ENCODE measurements around the gene PCDH9.

DNA sequence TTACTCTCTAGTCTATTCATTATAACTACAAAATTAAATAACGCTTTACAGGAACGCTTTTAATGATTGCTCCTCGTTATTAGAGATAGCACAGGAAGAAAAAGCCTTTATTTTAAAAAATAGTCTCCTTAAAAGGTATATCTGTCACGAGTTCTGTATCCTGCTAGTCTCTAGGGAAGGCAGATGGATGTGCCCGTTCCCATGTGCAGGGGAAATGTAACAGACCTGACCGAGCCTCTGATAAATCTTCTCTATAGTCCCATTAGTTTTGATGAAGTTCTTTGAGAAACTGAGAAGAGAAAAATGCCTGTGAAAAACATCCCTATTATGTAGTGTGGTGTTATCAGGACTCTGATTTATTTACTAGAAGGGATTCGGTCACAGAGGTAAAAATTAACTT, 226.4 kb downstream of the PCDH9 start:
- TF ChIP-seq, protein P1, sequence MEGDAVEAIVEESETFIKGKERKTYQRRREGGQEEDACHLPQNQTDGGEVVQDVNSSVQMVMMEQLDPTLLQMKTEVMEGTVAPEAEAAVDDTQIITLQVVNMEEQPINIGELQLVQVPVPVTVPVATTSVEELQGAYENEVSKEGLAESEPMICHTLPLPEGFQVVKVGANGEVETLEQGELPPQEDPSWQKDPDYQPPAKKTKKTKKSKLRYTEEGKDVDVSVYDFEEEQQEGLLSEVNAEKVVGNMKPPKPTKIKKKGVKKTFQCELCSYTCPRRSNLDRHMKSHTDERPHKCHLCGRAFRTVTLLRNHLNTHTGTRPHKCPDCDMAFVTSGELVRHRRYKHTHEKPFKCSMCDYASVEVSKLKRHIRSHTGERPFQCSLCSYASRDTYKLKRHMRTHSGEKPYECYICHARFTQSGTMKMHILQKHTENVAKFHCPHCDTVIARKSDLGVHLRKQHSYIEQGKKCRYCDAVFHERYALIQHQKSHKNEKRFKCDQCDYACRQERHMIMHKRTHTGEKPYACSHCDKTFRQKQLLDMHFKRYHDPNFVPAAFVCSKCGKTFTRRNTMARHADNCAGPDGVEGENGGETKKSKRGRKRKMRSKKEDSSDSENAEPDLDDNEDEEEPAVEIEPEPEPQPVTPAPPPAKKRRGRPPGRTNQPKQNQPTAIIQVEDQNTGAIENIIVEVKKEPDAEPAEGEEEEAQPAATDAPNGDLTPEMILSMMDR (IDR thresholded peaks at IDR 0.05 in 8 of 11, conservative IDR thresholded peaks at IDR 0.05 in 3 of 11), result no peak
- TF ChIP-seq POLR2AphosphoS5 (IDR thresholded peaks at IDR 0.05), result no peak
